Measurements from ENCODE around the gene IQSEC1. TPM values are rescaled to one million over a fixed set of nuclear protein-coding genes. Genes with fewer than 3 reads are reported as not detected.
A peak's percentile ranks its signal among the peaks of the same experiment; 100 is the strongest.

Gene IQSEC1
- total RNA-seq, 1 donor from 2014 or later: 37.2 TPM

GRCh38 chr3:13106308-13107001 lies 33.2 kb upstream of the IQSEC1 start:
- no peak for TF ChIP-seq CTCF (IDR thresholded peaks at IDR 0.05)
- Mint-ChIP-seq H3K36me3 (ENCODE audit: low read depth) (peaks cover under 1% of the 10 kb centered on the region), H3K9me3 (ENCODE audit: low read depth) (no peaks in the 10 kb centered on the region), H3K27ac (ENCODE audit: unreplicated experiment) (no peak overlapping the region), H3K4me1 (ENCODE audit: low read depth) (no peaks in the 10 kb centered on the region), H3K4me3 (ENCODE audit: unreplicated experiment) (no peak overlapping the region), H3K27me3 (ENCODE audit: low read depth) (peaks cover 14% of the 10 kb centered on the region)
- peak; percentile 4 for DNase-seq (ENCODE audit: low spot score)

- peak; percentile 33 for DNase-seq (ENCODE audit: low spot score)
- no peak overlapping the region for H3K4me3 Mint-ChIP-seq (ENCODE audit: unreplicated experiment)
- H3K36me3 Mint-ChIP-seq (ENCODE audit: low read depth): peaks cover 3% of the 10 kb centered on the region
- no peak overlapping the region for H3K27ac Mint-ChIP-seq (ENCODE audit: unreplicated experiment)
- no peaks in the 10 kb centered on the region for H3K4me1 Mint-ChIP-seq (ENCODE audit: low read depth)
- H3K27me3 Mint-ChIP-seq (ENCODE audit: low read depth): peaks cover 15% of the 10 kb centered on the region
- no peaks in the 10 kb centered on the region for H3K9me3 Mint-ChIP-seq (ENCODE audit: low read depth)
- no peak for TF ChIP-seq CTCF (IDR thresholded peaks at IDR 0.05)
Observed at GRCh38 chr3:13105896-13106250, 32.6 kb upstream of the IQSEC1 start.

DNA sequence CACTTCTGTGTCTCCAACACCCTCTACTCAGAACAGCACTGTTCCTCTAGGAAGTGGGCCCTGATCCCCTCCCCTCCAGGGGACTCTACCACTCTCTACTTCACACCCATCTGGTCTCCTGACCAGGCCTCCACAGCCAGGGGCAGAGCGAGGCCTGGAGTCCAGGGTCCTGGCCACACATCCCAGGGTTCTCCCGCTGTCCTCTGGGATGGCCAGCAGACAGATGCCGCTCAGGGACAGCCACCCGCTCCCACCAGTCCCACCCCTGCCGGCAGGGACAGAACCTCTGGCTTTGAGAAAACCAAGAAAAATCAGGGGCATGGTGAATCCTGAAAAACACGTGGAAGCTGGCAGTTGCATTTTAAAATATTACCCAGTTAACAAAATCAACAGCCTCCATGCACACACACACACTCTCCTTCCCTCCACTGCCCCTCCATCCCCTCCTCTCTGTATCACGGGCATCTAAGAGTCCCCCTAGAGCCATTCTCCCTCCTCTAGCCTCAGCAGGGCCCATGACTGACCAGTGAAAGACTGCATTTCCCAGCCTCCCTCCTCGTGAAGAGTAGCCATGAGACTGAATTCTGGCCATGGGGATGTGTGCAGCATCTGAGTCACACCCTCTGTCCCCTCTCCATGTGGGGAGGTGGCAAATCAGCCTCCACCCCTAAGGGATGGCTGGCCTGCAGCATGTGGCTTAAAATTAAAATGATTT lies 32.1 kb upstream of the IQSEC1 start:
- H3K27me3 Mint-ChIP-seq (ENCODE audit: low read depth): peaks cover 14% of the 10 kb centered on the region
- H3K9me3 Mint-ChIP-seq (ENCODE audit: low read depth): no peaks in the 10 kb centered on the region
- DNase-seq (ENCODE audit: low spot score): peak; percentile 65
- H3K36me3 Mint-ChIP-seq (ENCODE audit: low read depth): peaks cover 3% of the 10 kb centered on the region
- H3K4me3 Mint-ChIP-seq (ENCODE audit: unreplicated experiment): no peak overlapping the region
- TF ChIP-seq CTCF (IDR thresholded peaks at IDR 0.05): no peak
- H3K4me1 Mint-ChIP-seq (ENCODE audit: low read depth): no peaks in the 10 kb centered on the region
- no peak overlapping the region for H3K27ac Mint-ChIP-seq (ENCODE audit: unreplicated experiment)

- no peaks in the 10 kb centered on the region for H3K9me3 Mint-ChIP-seq (ENCODE audit: low read depth)
- no peaks in the 10 kb centered on the region for H3K4me1 Mint-ChIP-seq (ENCODE audit: low read depth)
- DNase-seq (ENCODE audit: low spot score): peak; percentile 88
- H3K27me3 Mint-ChIP-seq (ENCODE audit: low read depth): peaks cover 16% of the 10 kb centered on the region
- TF ChIP-seq CTCF (IDR thresholded peaks at IDR 0.05): no peak
- no peak overlapping the region for H3K27ac Mint-ChIP-seq (ENCODE audit: unreplicated experiment)
- no peak overlapping the region for H3K4me3 Mint-ChIP-seq (ENCODE audit: unreplicated experiment)
- H3K36me3 Mint-ChIP-seq (ENCODE audit: low read depth): peaks cover 3% of the 10 kb centered on the region
Observed at GRCh38 chr3:13104511-13104910, 31.3 kb upstream of the IQSEC1 start.

- H3K4me1 Mint-ChIP-seq (ENCODE audit: low read depth): no peaks in the 10 kb centered on the region
- peaks cover 3% of the 10 kb centered on the region for H3K36me3 Mint-ChIP-seq (ENCODE audit: low read depth)
- no peak overlapping the region for H3K27ac Mint-ChIP-seq (ENCODE audit: unreplicated experiment)
- peak; percentile 65 for DNase-seq (ENCODE audit: low spot score)
- H3K4me3 Mint-ChIP-seq (ENCODE audit: unreplicated experiment): no peak overlapping the region
- TF ChIP-seq CTCF (IDR thresholded peaks at IDR 0.05): no peak
- H3K27me3 Mint-ChIP-seq (ENCODE audit: low read depth): peaks cover 16% of the 10 kb centered on the region
- H3K9me3 Mint-ChIP-seq (ENCODE audit: low read depth): no peaks in the 10 kb centered on the region
Observed at GRCh38 chr3:13103416-13104058, 30.3 kb upstream of the IQSEC1 start.
